CD4-positive, alpha-beta T cell treated with Interleukin-6 for 4 hours (primary cell): ENCODE data around the gene ZNF350.
"Not testable (repeated sequence)": the region's sequence is repeated elsewhere in the genome, so short reads cannot be mapped to it uniquely, and the experiment has no call there.

Experiments used
- DNase-seq: peaks from one replicate; pipeline ENCODE4 v3.0.0-alpha.2; 2020; ENCODE audit warnings: mixed read lengths

ZNF350 gene

GRCh38 chr19:51970718-51971117 is 15.9 kb downstream of the ZNF350 start:
- no peak for DNase-seq

- no peak for DNase-seq
Measured at GRCh38 chr19:51965583-51965982, 21.1 kb downstream of the ZNF350 start.

DNA sequence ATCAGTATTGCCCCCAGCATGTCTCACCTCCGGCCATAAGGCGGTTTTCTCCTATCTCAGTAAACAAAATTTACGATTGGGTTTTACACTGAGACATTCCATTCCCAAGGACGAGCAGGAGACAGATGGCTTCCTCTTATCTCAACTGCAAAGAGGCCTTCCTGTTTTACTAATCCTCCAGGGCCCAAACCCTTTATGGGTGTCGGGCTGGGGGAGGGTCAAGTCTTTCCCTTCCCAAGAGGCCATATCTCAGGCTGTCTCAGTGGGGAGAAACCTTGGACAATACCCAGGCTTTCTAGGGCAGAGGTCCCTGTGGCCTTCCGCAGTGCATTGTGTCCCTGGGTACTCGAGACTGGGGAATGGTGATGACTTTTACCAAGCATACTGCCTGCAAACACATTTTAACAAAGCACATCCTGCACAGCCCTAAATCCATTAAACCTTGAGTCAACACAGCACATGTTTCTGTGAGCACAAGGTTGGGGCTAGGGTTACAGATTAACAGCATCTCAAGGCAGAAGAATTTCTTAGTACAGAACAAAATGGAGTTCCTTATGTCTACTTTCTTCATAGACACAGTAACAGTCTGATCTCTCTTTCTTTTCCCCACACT is 25.9 kb downstream of the ZNF350 start:
- DNase-seq, result not testable (repeated sequence)

- no peak for DNase-seq
Measured at GRCh38 chr19:51959791-51960190, 26.8 kb downstream of the ZNF350 start.

GRCh38 chr19:51957846-51958245 is 28.8 kb downstream of the ZNF350 start:
- DNase-seq, result not testable (repeated sequence)

DNA sequence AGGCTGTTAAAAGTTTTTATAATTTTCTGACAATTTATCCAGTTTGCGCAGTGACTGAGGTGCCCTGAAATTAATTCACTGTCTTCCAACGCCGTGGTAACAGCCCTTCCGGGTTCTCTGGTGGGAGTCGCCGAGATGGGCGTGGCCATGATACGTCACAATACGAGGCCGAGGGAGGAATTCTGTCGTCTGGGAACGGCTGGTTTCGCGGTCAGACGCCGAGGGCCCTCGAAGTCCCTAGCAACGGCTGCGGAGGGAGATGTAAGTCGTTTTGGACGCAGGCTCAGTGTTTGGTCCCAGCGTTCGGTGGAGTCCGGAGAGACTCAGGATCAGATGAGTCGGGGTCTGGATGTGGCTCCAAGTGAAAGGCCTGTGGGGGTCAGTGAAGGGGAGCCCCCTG is 37.7 kb downstream of the ZNF350 start:
- DNase-seq, result no peak

GRCh38 chr19:51946602-51947001 is 40.0 kb downstream of the ZNF350 start:
- no peak for DNase-seq

GRCh38 chr19:51944798-51945552 is 41.7 kb downstream of the ZNF350 start:
- DNase-seq, result no peak

DNA sequence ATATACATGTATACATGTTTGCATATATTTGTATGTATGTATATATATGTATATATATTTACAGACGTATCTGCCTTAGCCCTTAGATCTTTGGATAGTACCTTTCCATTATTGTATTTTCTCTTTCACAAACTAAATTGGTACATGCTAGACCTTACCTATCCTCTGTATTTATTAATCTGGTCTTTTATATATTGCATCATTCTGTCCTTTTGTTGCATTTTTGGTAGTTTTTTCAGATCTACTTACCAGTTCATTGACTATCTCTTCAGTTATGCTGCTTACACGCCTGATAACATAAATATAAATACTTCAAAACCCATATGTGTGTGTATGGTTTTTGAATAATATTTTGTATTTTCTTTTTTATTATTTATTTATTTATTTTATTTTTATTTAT is 47.7 kb downstream of the ZNF350 start:
- DNase-seq, result no peak

DNA sequence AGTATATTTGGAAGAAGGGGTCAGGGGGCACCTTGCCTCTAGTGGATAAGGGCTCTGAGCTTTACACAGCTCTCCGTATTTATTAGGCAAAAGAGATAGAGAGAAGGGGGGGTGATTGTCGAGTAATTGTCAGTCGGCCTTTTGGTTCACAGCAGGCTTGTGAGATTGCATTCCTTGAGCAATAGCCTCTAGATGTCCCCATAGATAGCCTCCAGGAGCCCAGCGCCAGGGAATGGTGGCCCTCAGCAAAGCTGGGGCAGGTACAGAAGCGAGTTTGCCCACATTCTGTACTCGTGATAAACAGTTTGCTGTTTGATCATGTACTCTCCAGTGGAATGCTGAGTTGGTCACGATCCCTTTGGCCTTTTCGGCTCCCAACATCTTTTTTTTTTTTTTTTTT is 54.7 kb downstream of the ZNF350 start:
- DNase-seq, result no peak

- DNase-seq, result no peak
Measured at GRCh38 chr19:51927859-51928258, 58.8 kb downstream of the ZNF350 start.

DNA sequence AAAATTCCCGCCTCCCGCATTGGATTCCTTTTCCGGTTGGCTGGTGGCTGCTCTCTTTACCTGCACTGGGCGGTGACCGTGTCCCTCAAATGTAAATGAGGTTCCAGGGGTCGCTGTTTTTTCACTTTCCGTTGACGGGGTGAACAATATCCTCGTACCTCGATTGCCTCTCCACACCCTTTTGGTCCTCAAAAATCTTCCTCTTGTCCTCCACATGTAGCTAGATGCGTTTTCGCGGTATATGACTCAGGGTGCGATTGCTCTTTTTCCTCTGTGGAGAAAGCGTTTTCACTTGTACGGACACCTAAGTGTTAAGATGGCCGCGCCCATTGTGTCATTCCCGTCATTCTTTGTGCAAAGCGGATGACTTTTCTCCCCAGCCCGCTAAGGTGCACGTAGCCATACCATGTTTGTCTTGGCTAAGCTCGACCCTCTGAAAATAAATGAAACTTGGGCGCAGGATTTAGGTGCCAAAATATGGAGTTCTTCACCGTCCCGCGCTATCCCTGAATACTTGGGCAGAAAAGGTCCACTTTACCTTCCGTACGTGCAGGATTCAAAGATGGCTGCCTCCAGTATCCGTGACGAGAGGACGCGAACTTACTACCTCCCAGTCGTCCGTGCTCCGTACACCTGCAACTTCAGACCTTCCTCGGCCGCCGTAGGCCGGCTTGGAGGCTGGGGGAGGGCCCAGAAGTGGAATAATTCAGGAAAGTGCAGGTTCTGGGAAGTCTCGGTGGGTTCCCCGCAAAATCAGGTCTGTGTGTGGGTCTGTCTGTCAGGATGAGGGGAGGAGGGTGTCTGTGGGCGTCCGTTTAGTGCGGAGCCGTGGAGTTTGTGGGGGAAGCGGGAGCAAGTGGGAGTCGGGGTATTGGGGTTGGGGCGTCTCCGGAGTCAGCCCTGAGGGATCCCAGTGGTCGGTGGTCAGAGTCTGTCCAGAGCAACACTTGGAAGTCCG is 59.6 kb downstream of the ZNF350 start, which contains the start of gene ZNF613:
Gene ZNF613 (plus strand): TSS at position 689 of the 958 bp plus-strand sequence. CDS start 8,749 bp downstream, outside the sequence.
- peak; percentile 88 for DNase-seq

- DNase-seq, result no peak
Measured at GRCh38 chr19:51926426-51926783, 60.2 kb downstream of the ZNF350 start.

DNA sequence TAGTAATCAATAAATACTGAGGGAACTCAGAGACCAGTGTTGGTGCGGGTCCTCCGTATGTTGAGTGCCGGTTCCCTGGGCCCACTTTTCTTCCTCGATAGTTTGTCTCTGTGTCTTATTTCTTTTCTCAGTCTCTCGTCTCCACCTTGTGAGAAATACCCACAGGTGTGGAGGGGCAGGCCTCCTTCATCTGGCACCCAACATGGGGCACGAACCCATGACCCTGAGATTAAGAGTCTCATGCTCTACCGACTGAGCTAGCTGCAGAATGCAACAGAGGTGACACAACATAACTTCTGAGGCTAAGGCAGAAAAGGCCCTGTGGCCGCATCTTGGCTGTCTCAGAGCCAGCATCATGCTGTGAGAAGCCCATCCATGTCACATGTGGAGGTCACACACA is 64.7 kb downstream of the ZNF350 start:
- DNase-seq, result no peak

DNA sequence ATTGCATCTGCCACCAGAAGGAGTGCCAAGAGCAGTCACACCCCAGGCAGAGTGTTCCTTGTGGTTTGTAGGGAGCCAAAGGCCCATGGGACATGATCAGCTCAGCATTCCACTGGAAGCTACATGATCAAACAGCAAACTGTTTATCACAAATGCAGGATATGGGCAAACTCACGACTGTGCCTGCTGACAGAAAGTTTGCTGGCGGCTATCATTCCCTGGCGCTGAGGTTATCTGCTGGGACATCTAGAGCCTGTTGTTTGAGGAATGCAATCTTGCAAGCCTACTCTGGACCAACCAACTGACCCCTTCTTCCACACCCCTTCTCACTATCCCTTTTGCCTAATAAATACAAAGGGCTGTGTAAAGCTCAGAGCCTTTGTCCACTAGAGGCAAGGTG is 67.0 kb downstream of the ZNF350 start:
- DNase-seq, result no peak

- DNase-seq, result no peak
Measured at GRCh38 chr19:51916167-51916566, 70.5 kb downstream of the ZNF350 start.

DNA sequence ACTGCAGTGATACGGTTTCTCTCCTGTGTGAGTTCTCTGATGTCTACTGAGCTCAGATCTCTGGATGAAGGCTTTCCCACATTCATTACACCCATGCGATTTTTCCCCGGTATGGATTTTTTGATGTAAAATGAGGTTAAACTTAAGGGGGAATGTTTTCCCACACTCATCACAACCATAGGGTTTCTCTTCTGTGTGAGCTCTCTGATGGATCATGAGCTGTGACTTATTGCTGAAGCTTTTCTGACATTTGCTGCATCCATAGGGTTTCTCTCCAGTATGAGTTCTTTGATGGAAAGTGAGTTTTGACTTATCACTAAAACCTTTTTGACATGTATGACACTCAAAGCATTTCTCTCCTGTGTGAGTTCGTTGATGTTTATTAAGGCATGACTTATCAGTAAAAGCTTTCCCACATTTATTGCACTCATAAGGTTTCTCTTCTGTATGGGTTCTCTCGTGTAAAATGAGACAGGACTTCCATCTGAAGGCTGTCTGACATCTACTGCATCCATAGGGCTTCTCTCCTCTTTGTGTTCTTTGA is 71.2 kb downstream of the ZNF350 start:
- DNase-seq, result no peak
